Effector memory CD4-positive, alpha-beta T cell (primary cell): ENCODE results near the gene UBXN11.
"Not testable (repeated sequence)": the region's sequence is repeated elsewhere in the genome, so short reads cannot be mapped to it uniquely, and the experiment has no call there.

Source experiments
- DNase-seq, 3 donors: peaks; one replicate each; pipeline ENCODE4 v3.0.0-alpha.2; 2020
- H3K27ac ChIP-seq: 2 replicates; pipeline ENCODE4 v1.7.0; 2013; ENCODE audit warnings: mild to moderate bottlenecking, low read length, moderate library complexity; ENCODE audit not compliant: insufficient read depth, poor library complexity, severe bottlenecking
- H3K27me3 ChIP-seq: replicated peaks from 2 replicates; pipeline ENCODE4 v1.7.0; 2013; ENCODE audit warnings: mild to moderate bottlenecking, low read length; ENCODE audit not compliant: insufficient read depth, control insufficient read depth, poor library complexity, severe bottlenecking
- H3K36me3 ChIP-seq: 2 replicates; pipeline ENCODE4 v1.7.0; 2013; ENCODE audit warnings: mild to moderate bottlenecking, low read length, moderate library complexity; ENCODE audit not compliant: control insufficient read depth, insufficient read depth
- H3K4me1 ChIP-seq: 2 replicates; pipeline ENCODE4 v1.7.0; 2013; ENCODE audit warnings: low read length, mild to moderate bottlenecking; ENCODE audit not compliant: control insufficient read depth, insufficient read depth, poor library complexity, severe bottlenecking
- H3K4me3 ChIP-seq: 2 replicates; pipeline ENCODE4 v1.7.0; 2013; ENCODE audit warnings: low read length, low read depth, mild to moderate bottlenecking; ENCODE audit not compliant: insufficient read depth, poor library complexity, severe bottlenecking
- H3K9me3 ChIP-seq: 2 replicates; pipeline ENCODE4 v1.7.0; 2013; ENCODE audit warnings: mild to moderate bottlenecking, low read length, moderate library complexity; ENCODE audit not compliant: control insufficient read depth

The UBXN11 gene

GRCh38 chr1:26336477-26337205 is 30.2 kb upstream of the UBXN11 start:
- Histone ChIP-seq H3K4me1 (peaks cover 13% of the 10 kb centered on the region), H3K27me3 (no peaks in the 10 kb centered on the region), H3K9me3 (no peaks in the 10 kb centered on the region), H3K36me3 (no peaks in the 10 kb centered on the region), H3K4me3 (peak overlapping the region; percentile 74), H3K27ac (peak overlapping the region; percentile 42)
- DNase-seq, result peak; percentile 84 to 87 (median 84)

- H3K27ac ChIP-seq, result no peak overlapping the region
- peaks cover 13% of the 10 kb centered on the region for H3K4me1 ChIP-seq
- no peaks in the 10 kb centered on the region for H3K27me3 ChIP-seq
- H3K36me3 ChIP-seq, result no peaks in the 10 kb centered on the region
- no peak for DNase-seq
- no peaks in the 10 kb centered on the region for H3K9me3 ChIP-seq
- peak overlapping the region; percentile 74 for H3K4me3 ChIP-seq
Measured at GRCh38 chr1:26335774-26336476, 29.5 kb upstream of the UBXN11 start.

DNA sequence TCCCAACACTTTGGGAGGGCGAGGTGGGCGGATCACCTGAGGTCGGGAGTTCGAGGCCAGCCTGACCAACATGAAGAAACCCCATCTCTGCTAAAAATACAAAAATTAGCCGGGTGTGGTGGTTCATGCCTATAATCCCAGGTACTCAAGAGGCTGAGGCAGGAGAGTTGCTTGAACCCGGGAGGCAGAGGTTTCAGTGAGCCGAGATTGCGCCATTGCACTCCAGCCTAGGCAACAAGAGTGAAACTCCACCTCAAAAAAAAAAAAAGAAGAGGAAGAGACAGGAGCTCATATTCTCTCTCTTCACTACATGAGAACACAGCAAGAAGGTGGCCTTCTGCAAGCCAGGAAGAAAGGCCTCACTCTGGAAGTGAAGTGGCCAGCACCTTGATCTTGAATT is 26.9 kb upstream of the UBXN11 start:
- H3K4me3 ChIP-seq, DNase-seq, H3K27me3 ChIP-seq, H3K36me3 ChIP-seq, H3K27ac ChIP-seq, H3K9me3 ChIP-seq: not testable (repeated sequence)
- H3K4me1 ChIP-seq, result peaks cover 13% of the 10 kb centered on the region

GRCh38 chr1:26330276-26330675 is 23.8 kb upstream of the UBXN11 start:
- peaks cover under 1% of the 10 kb centered on the region for H3K4me1 ChIP-seq
- no peaks in the 10 kb centered on the region for H3K9me3 ChIP-seq
- no peaks in the 10 kb centered on the region for H3K36me3 ChIP-seq
- H3K27ac ChIP-seq, result no peak overlapping the region
- no peak overlapping the region for H3K4me3 ChIP-seq
- DNase-seq, result no peak
- H3K27me3 ChIP-seq, result no peaks in the 10 kb centered on the region

DNA sequence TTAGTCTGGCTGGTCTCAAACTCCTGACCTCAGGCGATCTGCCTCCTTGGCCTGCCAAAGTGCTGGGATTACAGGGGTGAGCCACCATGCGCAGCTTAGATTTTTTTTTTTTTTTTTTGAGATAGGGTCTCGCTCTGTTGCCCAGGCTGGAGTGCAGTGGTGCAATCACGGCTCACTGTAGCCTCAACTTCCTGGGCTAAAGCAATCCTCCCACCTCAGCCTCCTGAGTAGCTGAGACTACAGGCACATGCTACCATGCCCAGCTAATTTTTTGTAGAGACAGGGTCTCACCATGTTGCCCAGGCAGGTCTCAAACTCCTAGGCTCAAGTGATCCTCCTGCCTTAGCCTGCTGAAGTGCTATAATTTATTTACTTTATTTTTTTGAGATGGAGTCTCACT is 22.9 kb upstream of the UBXN11 start:
- H3K27ac ChIP-seq, H3K9me3 ChIP-seq, DNase-seq, H3K4me3 ChIP-seq, H3K36me3 ChIP-seq, H3K4me1 ChIP-seq, H3K27me3 ChIP-seq: not testable (repeated sequence)

DNA sequence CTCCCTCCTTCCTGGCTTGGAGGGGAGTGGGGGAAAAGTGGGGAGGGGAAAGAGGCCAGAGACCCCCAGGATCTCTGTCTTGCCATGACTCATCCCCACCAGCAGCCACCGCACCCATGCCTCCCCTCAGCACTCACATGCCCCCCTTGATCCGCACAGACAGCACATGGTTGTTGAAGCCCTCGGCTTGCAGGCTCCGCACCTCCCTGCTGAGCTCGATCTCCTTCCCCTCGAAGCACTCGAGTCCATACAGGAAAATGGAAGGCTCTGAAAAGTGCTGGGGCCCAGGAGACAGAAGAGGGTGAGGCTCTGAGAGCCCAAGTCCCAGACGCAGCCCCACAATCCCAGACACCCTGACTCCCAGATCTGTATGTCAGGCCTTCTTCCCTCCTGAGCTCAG is 22.2 kb upstream of the UBXN11 start:
- H3K4me1 ChIP-seq, result no peaks in the 10 kb centered on the region
- no peaks in the 10 kb centered on the region for H3K27me3 ChIP-seq
- no peaks in the 10 kb centered on the region for H3K9me3 ChIP-seq
- H3K4me3 ChIP-seq, result no peak overlapping the region
- no peak for DNase-seq
- peaks cover 2% of the 10 kb centered on the region for H3K36me3 ChIP-seq
- H3K27ac ChIP-seq, result no peak overlapping the region

DNA sequence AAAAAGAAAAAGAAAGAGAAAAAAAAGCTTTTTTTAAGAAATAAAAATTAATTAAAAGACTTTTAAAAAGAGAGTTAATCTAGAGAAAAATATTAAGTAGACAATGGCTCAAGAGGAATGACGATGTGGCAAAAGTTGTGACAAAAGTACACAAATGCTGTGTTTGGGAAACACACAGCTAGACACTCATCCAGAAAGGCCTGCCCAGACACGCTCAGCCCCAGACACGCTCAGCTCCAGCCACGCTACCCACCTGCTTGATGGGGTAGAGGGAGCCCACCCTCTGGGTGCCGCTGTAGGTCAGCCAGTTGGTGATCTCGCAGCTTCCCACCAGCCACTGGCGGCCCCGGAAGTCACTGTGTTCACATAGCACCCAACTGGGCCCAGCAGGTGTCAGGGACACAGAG is 21.5 kb upstream of the UBXN11 start:
- no peaks in the 10 kb centered on the region for H3K9me3 ChIP-seq
- H3K27me3 ChIP-seq, result no peaks in the 10 kb centered on the region
- no peak overlapping the region for H3K27ac ChIP-seq
- H3K36me3 ChIP-seq, result peaks cover 6% of the 10 kb centered on the region
- DNase-seq, result no peak
- H3K4me1 ChIP-seq, result no peaks in the 10 kb centered on the region
- H3K4me3 ChIP-seq, result no peak overlapping the region

GRCh38 chr1:26324550-26324949 is 18.1 kb upstream of the UBXN11 start:
- H3K27ac ChIP-seq, result no peak overlapping the region
- peaks cover 35% of the 10 kb centered on the region for H3K36me3 ChIP-seq
- H3K27me3 ChIP-seq, result no peaks in the 10 kb centered on the region
- no peak overlapping the region for H3K4me3 ChIP-seq
- no peak for DNase-seq
- no peaks in the 10 kb centered on the region for H3K9me3 ChIP-seq
- H3K4me1 ChIP-seq, result peaks cover 25% of the 10 kb centered on the region

- no peaks in the 10 kb centered on the region for H3K27me3 ChIP-seq
- H3K4me1 ChIP-seq, result peaks cover 25% of the 10 kb centered on the region
- H3K4me3 ChIP-seq, result no peak overlapping the region
- DNase-seq, result no peak
- peak overlapping the region; percentile 33 for H3K27ac ChIP-seq
- no peaks in the 10 kb centered on the region for H3K9me3 ChIP-seq
- H3K36me3 ChIP-seq, result peaks cover 35% of the 10 kb centered on the region
Measured at GRCh38 chr1:26323382-26323781, 16.9 kb upstream of the UBXN11 start.

DNA sequence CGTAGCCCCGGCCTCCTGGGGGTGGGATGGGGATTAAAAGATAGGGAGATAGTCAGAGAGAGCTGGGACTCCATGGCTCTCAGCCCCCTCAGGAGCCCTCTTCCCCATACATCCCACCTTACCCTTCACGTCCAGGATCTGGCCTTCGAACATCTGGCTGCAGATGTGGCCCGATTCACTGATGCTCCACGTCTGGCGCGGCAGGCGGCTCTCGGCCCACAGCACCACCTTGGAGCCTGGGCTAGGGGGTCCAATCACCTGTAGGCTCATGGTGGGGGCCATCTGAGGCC is 15.6 kb upstream of the UBXN11 start:
- Histone ChIP-seq H3K27ac (peak overlapping the region; percentile 62), H3K4me3 (no peak overlapping the region), H3K36me3 (peaks cover 35% of the 10 kb centered on the region), H3K9me3 (no peaks in the 10 kb centered on the region), H3K27me3 (no peaks in the 10 kb centered on the region), H3K4me1 (peaks cover 32% of the 10 kb centered on the region)
- no peak for DNase-seq
